Activated T-helper 1 cell treated with anti-CD3 and anti-CD28 coated beads, Interleukin-12 subunit alpha, Interleukin-12 subunit beta, Interleukin-2, Interleukin-4 antibody, amounts not matched to agents 30 ng/mL and 10 ng/mL and 1 ng/mL, durations not matched to agents 14 hours and 24 hours and 36 hours (primary cell): Measurements from ENCODE around the gene NET1. TPM values are rescaled to one million over a fixed set of nuclear protein-coding genes. Genes with fewer than 3 reads are reported as not detected.

Source experiments
- total RNA-seq: library from RNA; stranded (reverse); gene quantifications from 2 replicates; pipeline ENCODE4 v1.2.3, GENCODE V29; 2022

NET1 gene
- total RNA-seq, 1 donor from 2014 or later, result 40.3 TPM

Other genes with a start within 250 kb of the NET1 start
- gene AKR1C8, start 227.4 kb upstream of the NET1 start, total RNA-seq, result 0.22 and 0.34 TPM in 2 replicates
- gene AKR1C4, start 215.7 kb upstream of the NET1 start, total RNA-seq, result not detected in 2 replicates
- gene UCN3, start 47.6 kb upstream of the NET1 start, total RNA-seq, result not detected in 2 replicates
- gene TUBAL3, start 7.7 kb upstream of the NET1 start, total RNA-seq, result not detected in 2 replicates
- not detected in 2 replicates for gene CALML5, start 87.0 kb downstream of the NET1 start, total RNA-seq
- gene CALML3, start 112.4 kb downstream of the NET1 start, total RNA-seq, result not detected in 2 replicates